Right renal cortex interstitium (tissue), 3 donors: ENCODE data around the gene NR1H4. TPM values are rescaled to one million over a fixed set of nuclear protein-coding genes. Genes with fewer than 3 reads are reported as not detected.
"Not testable (repeated sequence)": the region's sequence is repeated elsewhere in the genome, so short reads cannot be mapped to it uniquely, and the experiment has no call there.

ENCODE experiments used
- DNase-seq, 3 donors: peaks; one replicate each; pipeline ENCODE4 v3.0.0-alpha.2; 2013; ENCODE audit warnings: low read depth in 3 of 3, low spot score in 2 of 3
- polyA plus RNA-seq, 3 donors: library from polyadenylated mRNA; unstranded; fragments of 120-200 nt; gene quantifications; one replicate each; pipeline ENCODE4 v1.2.1, GENCODE V29; 2013; ENCODE audit not compliant: insufficient read length in 3 of 3

The NR1H4 gene
- polyA plus RNA-seq, 3 donors = 14.2 to 17.7 (median 15.4) TPM

DNA sequence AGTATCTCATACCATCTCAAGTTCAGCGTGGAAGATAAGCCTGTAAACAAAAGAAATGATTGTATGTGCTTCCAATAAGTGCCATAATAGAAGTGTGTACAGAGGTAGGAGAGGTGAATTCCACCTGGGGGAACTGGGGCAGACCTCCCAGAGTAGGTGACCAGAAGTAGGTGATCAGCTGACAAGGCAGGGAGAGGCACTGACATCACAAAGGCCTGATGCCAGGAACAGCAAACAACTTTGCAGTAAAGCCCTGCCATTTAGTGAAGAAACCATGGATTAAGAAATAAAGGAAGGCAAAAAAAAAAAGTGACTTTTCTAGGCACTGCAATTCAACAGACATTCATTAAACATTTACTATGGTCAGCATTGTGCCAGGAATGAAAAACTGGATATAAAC, 31.1 kb downstream of the NR1H4 start:
- DNase-seq = no peak

DNA sequence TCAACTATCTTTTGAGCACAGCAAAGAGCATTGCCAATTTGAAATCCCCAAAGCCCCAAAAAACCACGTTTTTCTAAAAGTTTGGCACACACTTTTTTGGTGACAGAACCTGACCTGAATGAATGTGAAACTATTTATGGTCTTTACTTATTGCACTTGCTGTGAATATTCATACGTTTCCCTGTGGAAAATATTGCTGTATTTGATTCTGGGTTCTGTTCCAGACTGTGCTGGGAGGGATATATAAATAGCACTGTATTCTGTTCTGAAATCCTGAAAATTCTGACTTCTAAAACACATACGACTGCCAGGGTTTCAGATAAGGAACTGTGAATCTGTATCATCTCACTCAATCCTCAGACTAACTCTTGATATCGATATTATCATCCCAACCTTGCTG, 35.1 kb downstream of the NR1H4 start:
- DNase-seq = no peak

DNA sequence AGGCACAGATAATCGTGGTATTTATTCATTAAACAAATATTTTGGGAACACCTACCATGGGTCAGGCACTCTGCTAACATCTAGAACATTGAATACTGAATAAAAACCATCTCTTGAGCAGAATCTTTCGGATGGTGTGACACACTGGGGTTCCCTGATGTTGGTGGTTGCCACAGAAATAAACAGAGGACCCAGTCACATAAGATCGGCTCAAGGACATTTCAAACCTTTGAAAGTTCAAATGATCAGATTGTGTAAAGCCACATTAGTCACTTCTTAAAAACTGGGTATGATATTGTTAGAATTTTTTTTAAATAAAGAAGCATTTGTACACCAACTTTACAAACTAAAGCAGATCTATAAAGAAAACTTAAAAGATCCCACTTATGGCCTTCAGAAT, 39.0 kb downstream of the NR1H4 start:
- DNase-seq = no peak

DNA sequence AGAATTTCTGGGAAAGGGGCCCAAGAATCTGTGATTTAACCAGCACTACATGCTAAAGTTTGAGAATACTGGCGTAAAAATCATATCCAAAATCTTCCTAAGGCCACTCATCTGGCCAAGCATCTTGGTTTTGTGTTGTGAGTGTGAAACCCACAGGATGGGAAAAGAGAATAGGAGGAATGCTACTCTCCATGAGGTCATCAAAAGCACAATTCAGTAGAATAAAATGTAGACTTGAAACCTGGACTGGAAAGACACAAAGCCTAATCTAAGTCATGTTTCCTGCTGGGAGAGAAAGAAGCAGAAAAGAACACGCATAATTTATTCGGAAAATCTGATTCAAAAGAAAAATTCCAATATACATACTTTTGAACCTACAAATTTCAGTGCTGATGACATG, 42.3 kb downstream of the NR1H4 start:
- DNase-seq = no peak

DNA sequence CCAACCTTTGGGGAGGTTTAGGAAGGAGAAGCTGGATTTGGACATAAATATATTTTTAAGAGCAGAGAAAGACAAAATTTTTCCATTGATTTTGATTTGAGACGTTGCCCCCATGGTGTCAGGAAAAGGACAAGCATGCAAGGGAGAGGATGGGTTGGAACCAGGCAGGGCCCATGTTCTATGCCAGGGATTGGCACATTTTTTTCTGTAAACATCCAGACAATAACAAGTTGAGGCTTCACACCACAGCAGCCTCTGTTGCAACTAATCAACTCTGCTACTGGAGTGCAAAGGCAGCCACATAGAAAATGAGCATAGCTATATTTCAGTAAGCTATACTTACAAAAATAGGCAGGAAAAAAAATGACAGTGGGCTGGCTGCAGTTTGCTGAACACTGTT, 44.7 kb downstream of the NR1H4 start:
- DNase-seq = no peak

DNA sequence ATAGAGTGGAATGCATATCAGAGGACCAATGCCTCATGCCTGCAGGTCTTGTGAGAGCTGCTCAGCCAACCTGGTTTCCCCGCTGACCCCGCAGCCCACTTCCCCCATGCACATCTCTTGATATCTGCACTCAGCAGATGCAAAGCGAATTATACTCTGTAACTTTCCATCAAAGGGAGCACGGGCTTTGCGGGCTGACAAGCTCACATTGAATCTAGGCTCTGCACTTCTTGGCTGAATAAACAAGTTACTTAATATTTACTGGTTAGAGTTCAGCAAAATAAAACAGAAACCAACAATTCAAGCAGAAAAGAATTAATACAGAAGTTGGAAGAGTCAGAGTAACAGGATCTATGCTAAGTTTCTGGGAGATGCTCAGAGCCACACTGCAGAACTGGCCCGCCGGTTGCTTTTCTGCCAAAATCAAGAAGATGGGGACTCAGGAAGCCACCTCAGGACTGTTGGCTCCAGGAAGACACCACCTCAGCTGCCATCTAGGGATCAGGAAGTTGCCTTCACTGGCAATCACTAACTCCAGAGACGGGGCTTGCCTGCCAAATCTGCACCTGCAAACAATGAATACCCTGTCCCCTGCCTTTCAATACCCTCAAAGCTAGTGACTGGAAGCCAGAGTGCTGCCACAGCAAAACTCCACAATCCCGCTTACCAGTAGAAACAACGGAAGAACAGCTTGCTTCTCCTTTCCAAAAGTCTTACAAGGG, 46.5 kb downstream of the NR1H4 start:
- no peak for DNase-seq

DNA sequence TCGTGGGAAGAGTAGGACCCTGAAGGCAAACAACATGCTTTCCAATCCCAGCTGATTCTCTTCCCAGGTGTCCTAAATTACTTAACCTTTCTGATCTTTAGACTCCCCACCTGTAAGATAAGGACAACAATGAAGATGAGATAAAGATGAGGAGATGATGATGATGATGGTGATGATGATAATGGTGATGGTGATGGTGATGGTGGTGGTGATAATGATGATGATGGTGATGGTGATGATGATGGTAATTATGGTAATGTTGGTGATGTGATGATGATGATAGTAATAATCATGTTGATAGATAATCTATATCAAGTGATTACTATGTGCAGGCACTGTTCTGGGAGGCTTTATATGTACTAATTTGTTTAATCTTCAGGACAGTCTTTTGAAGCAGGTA, 48.3 kb downstream of the NR1H4 start:
- no peak for DNase-seq

DNA sequence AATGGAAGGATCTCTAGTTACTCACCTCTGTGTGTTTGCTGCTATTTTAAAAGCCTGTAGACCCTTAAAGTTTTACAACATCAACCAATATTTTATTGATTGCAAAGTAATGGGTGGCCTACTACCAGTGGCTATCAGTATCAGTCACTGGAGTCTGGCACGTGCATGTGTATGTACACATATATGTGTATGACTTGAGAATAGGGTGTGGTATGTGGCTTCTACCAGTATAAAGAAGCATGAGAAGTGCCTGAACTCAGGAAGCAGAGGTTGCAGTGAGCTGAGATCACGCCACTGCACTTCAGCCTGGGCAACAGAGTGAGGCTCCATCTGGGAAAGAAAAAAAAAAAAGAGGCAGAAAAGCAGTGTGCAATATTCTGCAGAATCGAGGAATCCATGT, 54.4 kb downstream of the NR1H4 start:
- DNase-seq = no peak

DNA sequence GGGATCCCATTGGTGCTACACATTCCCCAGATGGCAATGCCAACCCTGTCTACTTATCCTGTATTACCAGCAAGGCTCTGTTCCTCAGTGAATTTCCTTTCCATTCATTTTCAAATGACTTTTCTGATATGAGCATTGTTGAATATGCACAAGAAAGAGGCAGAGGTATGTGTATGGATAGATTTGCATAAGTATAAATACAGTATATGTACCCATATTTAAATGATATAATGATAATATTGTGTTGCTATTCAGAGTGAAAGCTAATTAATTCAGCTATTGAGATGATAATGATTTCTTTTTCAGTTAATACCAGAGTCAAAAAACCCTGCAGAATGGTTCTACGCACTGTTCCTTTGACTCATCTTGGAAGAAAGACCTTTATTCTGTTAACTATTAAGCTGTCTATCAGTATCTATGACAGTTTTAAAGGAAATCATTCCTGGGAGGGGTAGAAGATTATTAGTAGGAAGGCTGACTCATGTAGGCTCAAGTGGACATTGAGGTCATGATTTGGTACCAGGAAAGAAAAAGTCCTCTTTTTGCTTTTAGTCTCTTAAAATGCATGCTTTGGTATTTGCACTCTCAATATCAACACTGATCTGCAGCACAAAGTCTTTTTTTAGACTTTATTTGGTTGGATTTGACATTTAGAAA, 54.9 kb downstream of the NR1H4 start:
- no peak for DNase-seq

DNA sequence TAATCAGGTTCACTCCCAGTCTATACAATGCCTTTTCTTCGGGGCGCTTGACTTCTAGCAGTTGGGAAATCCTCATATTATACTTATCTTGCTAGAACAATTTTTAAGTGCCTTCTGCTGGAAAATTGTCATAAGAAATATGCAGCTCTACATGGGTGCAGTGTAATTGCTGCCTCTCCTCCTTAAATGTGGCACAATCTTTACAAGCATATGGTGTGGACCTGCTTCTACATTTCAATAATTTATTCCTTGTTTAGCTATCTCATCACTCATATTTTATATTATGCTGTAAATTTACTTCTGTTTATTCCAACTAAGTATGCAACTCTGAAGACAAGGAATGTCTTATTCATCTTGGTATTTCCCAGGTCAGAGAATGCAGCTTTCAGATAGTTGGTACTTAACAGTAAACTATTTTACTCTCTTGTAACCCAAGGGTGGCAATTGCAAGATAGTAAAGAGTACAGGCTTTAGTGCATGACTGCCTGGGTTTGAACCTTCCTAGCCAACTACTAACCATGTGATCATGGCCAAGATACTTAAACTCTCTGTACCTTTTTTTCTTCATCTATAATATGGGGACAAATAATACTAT, 56.2 kb downstream of the NR1H4 start:
- no peak for DNase-seq

DNA sequence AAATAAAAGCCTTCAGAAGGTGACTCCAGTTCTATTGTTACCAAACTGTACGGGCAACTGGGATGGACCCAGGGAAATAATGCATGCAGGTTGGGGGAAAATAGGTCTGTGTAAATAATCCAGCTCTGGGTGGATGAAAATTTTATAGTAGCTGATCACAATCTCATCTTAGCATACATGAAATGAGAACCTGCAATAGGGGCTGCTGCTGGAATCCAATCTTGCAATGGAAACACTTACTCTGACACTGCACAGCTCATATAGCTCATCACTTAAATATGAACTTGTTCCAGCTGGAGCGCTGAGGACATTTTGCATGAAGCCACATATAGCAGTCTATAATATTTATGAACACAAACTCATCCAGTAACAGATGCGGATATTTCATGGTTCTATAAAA, 59.7 kb downstream of the NR1H4 start:
- DNase-seq = no peak

DNA sequence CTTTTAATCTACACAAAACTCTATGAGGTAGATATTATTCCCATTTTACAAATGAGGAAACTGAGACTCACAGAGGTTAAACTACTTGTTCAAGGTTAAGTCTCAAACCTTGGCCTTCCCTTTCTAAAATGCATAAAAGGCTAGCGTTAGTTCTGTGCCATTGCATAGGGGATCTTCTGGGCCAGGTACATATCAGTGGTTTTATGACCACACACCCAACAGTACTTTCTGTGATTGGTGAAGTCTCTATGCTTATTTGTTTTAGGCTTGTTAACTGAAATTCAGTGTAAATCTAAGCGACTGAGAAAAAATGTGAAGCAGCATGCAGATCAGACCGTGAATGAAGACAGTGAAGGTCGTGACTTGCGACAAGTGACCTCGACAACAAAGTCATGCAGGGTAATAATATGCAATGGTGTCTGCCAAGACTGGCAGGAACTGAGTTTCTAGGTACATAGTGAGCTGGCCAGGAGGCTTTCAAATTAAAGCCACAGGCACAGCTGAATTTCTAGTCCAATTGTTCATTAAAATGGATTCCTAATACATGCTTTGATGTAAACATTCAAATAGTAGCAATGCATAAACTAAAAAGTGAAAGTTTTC, 61.1 kb downstream of the NR1H4 start:
- no peak for DNase-seq

DNA sequence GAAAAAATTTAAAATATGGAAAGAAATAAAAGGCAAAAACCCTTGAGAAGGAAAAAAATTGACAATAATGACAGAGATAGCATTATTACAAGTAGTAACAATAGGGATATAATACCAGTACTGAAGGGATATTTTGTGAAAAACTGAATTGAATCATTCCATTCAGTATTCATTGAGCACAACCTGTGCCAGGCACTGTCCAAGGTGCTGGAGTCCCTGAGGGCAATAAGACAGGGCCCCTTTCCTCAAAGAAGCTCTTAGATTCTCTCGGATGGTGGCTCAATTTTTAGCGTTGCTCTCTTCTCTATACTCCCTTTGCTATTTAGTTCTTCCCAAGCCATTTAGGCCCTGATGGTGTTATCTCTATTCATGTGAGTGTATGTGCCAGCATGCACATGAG, 65.5 kb downstream of the NR1H4 start:
- DNase-seq = peak in 2 of 3 donors; percentile 18 to 23

DNA sequence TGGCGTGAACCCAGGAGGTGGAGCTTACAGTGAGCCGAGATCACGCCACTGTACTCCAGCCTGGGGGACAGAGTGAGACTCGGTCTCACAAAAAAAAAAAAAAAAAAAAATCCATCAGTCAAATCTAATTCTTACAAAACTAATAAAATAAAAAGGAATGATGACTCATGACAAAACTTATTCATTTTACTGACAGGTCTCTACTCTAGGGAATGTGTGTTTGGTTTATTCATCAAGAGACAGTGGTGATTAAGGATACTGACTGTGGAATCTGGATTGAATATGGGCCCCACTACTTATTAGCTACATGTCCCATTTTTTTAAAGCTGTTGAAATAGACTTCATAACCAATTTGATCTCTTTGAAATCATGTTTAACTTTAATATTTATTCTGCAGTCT, 70.5 kb downstream of the NR1H4 start:
- DNase-seq = no peak

DNA sequence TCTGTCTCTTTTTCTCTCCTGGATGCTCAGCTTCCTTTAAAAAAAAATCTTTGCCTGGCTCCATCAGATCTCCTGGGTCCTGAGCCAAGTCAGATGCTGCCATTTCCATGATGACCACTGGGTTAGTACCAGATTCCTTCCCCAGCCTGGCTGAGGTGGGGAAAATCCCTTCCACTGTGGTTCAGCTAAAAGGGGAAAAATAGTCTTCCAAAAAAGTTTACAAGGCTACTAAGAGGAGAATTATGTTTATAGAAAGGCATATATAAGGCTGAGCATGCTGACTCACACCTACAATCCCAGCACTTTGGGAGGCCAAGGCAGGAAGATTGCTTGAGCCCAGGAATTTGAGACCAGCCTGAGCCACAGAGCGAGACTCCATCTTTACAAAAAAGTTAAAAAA, 71.4 kb downstream of the NR1H4 start:
- no peak for DNase-seq

DNA sequence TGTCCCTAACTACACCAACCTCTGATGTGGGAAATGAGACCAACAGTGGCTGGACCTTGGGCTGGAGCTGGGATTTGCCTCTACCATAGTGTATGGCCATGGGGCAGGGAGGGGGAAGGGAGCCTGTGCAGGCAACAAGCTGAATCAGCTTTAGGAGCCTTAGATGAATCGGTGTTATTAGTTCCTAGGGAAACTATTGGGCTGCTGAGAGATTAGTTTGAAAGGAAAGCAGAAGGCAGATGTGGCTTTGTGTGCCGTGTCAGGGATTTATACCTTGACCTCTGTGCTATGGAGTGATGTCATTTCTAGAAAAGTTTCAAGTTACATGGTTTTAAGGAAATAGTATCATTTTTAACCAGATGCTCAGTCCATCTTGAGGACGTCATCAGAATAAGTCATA, 80.3 kb downstream of the NR1H4 start:
- no peak for DNase-seq

DNA sequence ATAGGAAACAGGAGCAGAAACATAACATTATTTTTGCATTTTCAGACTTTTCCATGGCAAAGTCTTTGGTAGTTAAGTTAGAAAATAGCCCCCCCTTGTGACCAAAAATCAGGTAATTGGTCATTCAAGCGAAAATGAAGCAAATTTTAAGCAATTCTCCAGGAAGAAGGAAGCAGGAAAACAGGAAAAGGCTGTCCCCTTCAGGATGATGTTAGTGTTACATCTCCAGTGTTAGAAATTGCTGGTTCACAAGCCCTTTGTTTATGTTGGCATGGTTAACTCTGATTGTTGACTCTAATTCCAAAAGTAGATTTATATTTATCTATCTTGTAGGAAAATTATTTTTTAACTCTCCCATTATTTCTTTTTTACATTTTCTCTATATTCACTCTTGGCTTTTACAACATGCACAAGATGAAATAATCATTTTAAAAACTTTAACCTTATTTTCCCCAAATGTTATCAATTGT, 81.0 kb downstream of the NR1H4 start:
- peak; percentile 77 to 80 (median 79) for DNase-seq

DNA sequence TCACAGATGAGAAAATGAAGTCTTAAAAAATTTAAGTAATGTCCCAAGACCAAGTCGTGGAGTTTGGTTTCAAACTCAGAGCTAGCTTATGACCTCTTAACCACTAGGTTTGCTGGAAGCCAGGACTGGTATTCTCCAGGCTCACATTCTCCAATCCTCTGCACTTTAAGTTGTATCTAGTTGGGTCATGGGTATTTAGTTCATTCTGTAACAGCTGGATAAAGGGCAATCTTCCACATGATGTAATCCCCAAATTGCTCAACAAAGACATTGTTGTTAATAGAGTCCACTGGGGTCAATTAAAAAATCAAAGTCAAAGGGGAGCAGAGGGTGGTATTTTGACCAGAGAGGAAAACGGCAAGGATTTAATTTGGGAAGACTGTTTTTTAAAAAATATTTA, 82.1 kb downstream of the NR1H4 start:
- no peak for DNase-seq

DNA sequence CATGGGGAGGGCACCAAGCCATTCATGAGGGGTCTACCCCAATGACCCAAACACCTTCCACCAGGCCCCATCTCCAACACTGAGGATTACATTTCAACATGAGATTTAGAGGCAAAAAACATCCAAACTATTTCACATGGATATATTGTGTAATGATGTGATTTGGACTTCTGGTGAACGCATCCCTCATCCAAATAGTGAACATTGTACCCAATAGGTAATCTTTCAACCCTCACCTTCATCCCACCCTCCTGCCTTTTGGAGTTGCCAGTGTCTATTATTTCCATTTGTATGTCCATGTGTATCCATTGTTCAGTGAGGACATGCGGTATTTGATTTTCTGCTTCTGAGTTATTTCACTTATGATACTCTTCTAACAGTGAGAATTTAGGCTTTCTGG, 83.7 kb downstream of the NR1H4 start:
- DNase-seq = no peak

DNA sequence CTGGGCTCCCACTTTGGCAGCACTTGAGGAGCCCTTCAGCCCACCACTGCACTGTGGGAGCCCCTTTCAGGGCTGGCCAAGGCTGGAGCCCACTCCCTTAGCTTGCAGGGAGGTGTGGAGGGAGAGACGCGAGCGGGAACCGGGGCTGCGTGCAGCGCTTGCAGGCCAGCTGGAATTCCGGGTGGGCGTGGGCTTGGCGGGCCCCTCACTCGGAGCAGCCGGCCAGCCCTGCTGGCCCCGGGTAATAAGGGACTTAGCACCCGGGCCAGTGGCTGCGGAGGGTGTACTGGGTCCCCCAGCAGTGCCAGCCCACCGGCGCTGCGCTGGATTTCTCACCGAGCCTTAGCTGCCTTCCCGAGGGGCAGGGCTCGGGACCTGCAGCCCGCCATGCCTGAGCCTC, 85.6 kb downstream of the NR1H4 start:
- DNase-seq = not testable (repeated sequence)

DNA sequence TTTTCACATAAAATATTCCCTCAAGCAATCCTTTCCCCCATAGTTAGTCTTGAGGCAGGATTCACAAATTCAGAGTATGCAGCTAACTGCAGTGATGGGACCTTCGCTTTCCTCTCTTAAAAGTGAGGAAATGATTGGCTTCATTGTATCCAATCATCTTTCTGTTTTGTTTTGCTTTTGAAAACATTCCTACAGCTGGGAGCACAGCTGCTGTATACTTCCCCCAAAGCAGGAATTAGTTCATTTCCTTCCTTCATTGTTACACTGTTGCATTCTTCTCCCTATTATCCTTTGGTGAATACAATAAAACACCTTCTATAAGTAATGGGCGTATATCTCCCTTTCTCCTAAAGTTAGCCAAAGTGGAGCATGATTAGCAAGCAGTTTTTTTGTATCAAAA, 90.4 kb downstream of the NR1H4 start:
- no peak for DNase-seq
